Measurements from ENCODE around the gene LUZP2. TPM values are rescaled to one million over a fixed set of nuclear protein-coding genes. Genes with fewer than 3 reads are reported as not detected.

LUZP2 gene
- total RNA-seq, 1 donor from 2014 or later: 93.6 TPM

DNA sequence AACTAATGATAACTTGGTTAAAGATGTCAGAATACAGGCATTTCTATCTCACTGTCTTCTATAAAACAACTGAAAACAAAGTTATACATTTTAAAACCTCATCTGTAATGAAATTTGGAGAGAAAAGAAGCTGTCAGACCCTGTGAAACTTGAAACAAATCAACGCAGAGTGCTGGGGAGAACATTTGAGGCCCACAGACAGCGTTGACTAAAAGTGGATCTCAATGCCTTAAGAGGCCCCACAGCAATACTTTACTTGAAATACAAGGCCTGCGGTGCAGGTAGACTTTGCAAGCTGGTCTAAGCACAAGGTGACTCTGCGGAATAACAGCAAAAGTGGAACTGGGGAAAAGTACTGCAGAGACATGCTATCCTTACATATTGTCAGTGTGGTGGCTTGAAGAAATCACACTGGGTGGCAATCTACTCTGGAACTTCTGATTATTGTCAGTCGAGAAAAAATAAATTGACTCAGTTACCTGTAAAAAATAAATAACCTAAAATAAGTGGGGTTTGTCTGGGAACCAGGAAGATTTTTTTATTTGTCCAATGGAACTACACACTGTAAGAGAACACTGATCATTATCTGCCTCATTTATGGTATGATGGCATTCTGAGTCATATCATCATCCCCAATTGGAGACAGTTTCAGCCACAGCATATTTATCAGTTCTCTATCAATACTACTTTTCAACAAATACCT lies 138.9 kb downstream of the LUZP2 start:
- no peak for DNase-seq

DNA sequence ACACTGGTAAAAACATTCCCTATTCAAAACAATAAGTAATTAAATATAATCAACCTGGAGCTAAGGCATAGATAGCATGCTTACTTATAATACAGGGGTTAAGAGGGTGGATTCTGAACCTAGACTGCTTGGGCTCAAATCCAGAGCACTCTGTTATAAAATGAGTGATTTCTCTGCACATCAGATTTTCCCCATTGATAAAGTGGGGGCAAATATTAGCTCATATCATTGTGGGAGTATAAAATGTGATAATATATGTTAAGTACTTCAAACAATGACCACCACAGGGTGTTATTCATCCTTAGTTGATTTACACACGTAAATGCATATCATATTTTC lies 139.4 kb downstream of the LUZP2 start:
- DNase-seq: no peak

GRCh38 chr11:24637520-24637919 lies 140.7 kb downstream of the LUZP2 start:
- no peak for DNase-seq

GRCh38 chr11:24642648-24643047 lies 145.8 kb downstream of the LUZP2 start:
- DNase-seq: no peak

DNA sequence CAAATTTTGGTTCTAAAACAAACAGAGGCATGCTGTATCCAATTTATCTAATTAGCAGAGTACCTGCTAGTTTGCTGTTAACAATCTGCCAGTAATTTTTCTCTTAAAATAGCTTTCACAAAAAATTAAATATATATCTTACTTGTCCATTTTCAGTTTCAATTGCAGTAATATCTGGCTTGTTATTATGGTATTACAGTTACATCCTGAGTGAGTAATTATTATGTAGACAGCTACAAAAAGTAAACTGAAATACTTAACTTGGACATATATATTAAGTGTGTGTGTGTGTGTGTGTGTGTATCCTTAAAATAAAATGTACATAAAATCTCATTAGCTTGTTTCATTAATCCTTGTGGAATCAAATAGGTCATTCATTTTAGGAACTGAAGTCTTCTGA lies 148.7 kb downstream of the LUZP2 start:
- DNase-seq: no peak

GRCh38 chr11:24651873-24652272 lies 155.0 kb downstream of the LUZP2 start:
- DNase-seq: no peak

GRCh38 chr11:24653901-24654300 lies 157.0 kb downstream of the LUZP2 start:
- DNase-seq: no peak

- no peak for DNase-seq
Observed at GRCh38 chr11:24661331-24661730, 164.5 kb downstream of the LUZP2 start.

- no peak for DNase-seq
Observed at GRCh38 chr11:24664399-24664798, 167.5 kb downstream of the LUZP2 start.

DNA sequence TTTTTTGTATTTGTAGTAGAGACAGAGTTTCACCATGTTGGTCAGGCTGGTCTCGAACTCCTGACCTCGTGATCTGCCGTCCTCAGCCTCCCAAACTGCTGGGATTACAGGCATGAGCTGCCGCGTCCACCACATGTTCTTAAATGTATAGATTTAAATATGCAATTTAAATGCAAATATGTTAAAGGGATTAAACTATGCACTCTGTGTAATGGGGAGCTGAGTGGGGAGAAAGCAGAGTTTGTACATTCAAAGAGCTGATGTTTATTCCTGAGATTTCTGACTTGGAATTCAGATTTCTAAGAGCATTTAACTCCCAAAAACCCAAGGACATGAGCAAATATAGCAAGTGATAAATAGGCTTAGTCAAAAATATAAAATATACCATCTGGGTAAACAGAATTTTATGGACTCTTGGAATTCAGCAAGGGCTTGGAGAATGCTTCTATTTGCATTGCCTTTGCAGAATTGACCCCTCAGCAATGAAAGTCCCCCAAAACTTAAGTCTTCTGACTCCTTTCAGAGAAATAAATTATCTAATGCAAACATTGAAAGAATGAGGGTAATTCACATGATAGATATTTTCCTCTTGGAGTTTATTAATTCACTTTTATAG lies 170.6 kb downstream of the LUZP2 start:
- no peak for DNase-seq

GRCh38 chr11:24678703-24679348 lies 182.0 kb downstream of the LUZP2 start:
- no peak for DNase-seq

DNA sequence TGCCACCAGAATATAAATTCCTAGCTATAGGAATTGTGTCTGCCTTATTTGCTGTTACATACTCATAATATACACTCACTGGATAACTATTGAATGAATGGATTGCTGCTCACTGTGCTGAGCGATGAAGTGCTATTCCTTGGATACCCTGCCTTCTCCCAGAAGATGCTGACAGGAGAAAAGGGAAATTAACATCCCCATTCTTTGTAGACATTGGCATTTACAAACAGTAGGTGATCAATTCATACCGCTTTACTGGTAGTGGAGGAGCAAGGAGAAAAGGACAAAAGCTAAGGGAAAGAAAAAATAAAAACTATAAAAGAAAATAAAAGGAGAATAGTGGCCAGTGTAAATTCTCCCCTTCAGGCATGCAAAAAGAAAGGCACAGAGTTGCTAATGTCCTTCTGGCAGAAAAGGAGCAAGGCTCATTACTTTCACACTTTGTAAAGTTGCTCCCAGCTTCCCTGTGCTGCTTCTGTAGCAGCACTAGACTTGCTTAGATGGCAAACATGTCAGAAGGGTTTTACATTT lies 183.0 kb downstream of the LUZP2 start:
- no peak for DNase-seq

DNA sequence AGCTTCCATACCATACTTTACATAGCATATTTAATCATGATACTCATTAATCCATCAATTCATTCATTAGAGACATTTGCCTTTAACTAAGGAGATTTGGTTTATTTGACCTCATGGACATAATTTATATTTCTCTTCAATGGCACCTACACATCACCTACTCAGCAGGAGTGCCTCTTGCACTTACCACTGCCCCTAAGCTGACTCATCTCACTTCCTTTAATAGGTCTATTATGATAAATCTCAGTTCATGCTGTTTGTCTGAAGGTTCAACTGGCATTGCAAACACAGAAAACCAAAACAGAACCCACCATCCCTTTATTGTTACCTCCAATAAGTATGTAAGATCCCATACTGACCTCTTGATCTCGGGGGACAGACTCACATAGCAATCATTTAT lies 186.7 kb downstream of the LUZP2 start:
- no peak for DNase-seq

DNA sequence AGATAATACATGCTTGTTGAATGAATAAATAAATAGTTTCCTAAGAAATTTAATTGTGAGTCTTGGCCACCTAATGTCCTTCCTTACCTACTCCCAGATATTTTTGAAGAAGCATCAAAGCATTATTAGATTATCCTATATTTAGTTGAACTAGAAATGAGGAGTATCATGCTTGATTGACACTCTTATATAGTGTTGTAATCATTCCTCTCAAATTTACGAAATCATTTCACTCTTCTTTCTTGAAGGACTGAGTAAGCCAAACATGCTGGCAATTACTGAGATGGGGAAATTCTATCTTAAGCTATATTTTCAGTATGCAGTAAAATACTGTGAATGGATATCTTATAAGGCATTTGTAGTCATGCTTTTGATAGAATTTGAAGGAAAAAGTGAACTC lies 189.0 kb downstream of the LUZP2 start:
- DNase-seq: no peak

DNA sequence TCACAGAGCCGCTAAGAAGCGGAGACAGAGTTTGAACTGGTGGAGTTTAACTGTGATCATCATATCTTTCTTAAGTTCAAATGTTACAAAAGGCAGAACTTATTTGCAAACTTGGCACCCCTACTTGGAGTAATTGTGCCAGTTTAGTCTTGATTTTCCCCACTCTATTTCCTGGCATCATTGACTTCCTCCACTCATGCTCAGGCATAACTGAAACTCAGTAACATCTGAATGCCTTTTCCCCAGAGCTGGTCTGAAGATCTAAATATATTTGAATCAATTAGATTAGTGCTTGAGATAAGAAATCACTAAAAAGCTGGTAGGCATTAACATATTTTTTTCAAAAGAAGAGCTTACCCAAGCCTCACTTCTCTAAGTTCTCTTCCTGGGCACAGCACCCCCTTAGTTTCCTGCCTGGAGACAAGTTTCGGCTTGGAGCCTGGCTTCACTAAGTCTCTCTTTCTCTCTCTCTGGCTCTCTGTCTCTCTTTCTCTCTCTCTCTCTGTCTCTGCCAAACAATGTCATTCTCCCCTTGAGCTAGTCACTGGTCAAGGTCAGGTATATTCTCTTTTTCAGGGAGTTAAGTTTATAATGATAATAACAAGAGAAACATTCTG lies 190.8 kb downstream of the LUZP2 start:
- no peak for DNase-seq

DNA sequence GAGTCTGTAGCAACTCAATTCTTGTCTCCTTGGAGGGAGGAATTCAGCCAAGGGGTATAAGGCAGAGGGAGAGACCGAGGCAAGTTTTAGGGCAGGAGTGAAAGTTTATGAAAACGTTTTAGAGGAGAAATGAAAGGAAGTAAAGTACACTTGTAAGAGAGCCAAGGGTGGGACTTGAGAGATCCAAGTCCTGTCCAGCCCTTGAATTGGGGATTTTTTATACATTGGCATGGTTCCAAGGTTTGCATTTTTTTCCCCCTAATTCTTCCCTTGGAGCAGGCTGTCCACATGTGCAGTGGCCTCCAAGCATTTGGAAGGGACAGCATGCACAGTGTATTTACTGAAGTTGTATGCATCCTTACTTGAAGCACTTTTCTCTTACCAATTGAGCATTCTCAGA lies 192.1 kb downstream of the LUZP2 start:
- no peak for DNase-seq

- no peak for DNase-seq
Observed at GRCh38 chr11:24697522-24698111, 200.8 kb downstream of the LUZP2 start.

DNA sequence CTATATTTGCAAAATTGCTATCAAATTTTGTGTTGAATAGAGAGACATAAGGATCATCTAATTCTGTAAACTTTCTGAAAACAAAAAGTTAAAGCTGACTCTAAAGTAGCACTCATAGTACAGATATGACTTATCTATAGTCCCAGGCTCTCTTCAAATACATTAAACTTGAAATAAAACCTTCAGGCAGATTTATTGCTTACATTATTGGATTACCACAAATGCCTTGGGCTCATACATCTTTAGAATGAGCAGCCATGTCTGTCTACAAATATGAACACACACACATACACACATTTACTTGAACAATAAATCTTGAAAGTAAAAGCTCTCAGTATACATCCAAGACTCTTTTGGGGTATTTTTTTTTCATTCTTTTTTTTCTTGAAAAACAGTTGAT lies 207.9 kb downstream of the LUZP2 start:
- DNase-seq: no peak

- DNase-seq: no peak
Observed at GRCh38 chr11:24705474-24705873, 208.6 kb downstream of the LUZP2 start.

GRCh38 chr11:24708616-24709015 lies 211.8 kb downstream of the LUZP2 start:
- DNase-seq: no peak

GRCh38 chr11:24709928-24710565 lies 213.2 kb downstream of the LUZP2 start:
- DNase-seq: no peak

DNA sequence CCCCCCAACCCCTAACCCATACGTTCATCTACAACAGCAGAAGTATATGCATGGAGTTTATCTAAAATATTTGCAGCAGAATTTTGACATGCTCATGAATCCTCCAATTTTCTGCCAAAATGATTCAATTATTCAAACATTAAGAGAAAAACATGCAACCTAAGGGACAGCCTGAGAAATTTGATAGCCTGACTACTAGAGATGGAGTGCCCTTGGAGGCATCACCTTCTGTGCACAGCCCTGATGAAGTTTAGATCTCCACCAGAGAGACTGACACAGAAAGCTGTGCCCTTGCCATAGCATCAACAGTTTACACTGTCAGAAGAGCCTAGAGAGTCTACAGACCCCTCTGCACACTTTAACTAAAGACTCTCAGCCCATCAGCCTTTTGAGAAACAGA lies 217.7 kb downstream of the LUZP2 start:
- no peak for DNase-seq

Measured in occipital lobe (tissue), 2 donors.